Liver (tissue), 9 donors: Measurements from ENCODE around the gene PDGFD. TPM values are rescaled to one million over a fixed set of nuclear protein-coding genes. Genes with fewer than 3 reads are reported as not detected.

ENCODE experiments used
- DNase-seq: peaks from one replicate; pipeline ENCODE4 v3.0.0-alpha.2; 2017; ENCODE audit warnings: low spot score
- H3K27ac ChIP-seq, 2 donors: one replicate each; pipeline ENCODE4 v1.7.0; 2013; ENCODE audit warnings: inconsistent platforms in 2 of 2, low read length in 2 of 2, control low read depth in 1 of 2, low read depth in 1 of 2, mild to moderate bottlenecking in 1 of 2
- H3K27me3 ChIP-seq, 4 donors: one replicate each; pipeline versions ENCODE4 v1.6.1 to v1.7.0; 2013; ENCODE audit warnings: low read length in 3 of 4, inconsistent platforms in 1 of 4, mild to moderate bottlenecking in 1 of 4, moderate library complexity in 1 of 4; ENCODE audit not compliant: control insufficient read depth in 4 of 4, insufficient read depth in 4 of 4
- H3K36me3 ChIP-seq, 4 donors: one replicate each; pipeline versions ENCODE4 v1.6.1 to v1.7.0; 2013; ENCODE audit warnings: low read length in 3 of 4, mild to moderate bottlenecking in 3 of 4, low read depth in 1 of 4, moderate library complexity in 1 of 4; ENCODE audit not compliant: control insufficient read depth in 4 of 4, insufficient read depth in 3 of 4
- H3K4me1 ChIP-seq, 4 donors: one replicate each; pipeline versions ENCODE4 v1.6.1 to v1.7.0; 2013; ENCODE audit warnings: low read length in 3 of 4, mild to moderate bottlenecking in 3 of 4, moderate library complexity in 1 of 4; ENCODE audit not compliant: control insufficient read depth in 4 of 4, insufficient read depth in 4 of 4
- H3K4me3 ChIP-seq, 3 donors: one replicate each; pipeline versions ENCODE4 v1.6.1 to v1.7.0; 2013; ENCODE audit warnings: low read length in 3 of 3, control low read depth in 1 of 3, low read depth in 1 of 3, mild to moderate bottlenecking in 1 of 3
- H3K9ac ChIP-seq, 2 donors: one replicate each; pipeline ENCODE4 v1.7.0; 2013; ENCODE audit warnings: low read length in 2 of 2, mild to moderate bottlenecking in 2 of 2, moderate library complexity in 2 of 2, control low read depth in 1 of 2, low read depth in 1 of 2
- H3K9me3 ChIP-seq, 4 donors: one replicate each; pipeline versions ENCODE4 v1.6.1 to v1.7.0; 2013; ENCODE audit warnings: low read length in 3 of 4; ENCODE audit not compliant: control insufficient read depth in 4 of 4
- EGR1 ChIP-seq, 2 donors: IDR thresholded peaks; 2 replicates each; pipeline ENCODE4 v1.6.1; 2016 to 2018; ENCODE audit warnings: antibody characterized with exemption in 2 of 2, low read depth in 2 of 2
- HNF4A ChIP-seq, 2 donors: conservative IDR thresholded peaks; 2 replicates each; pipeline ENCODE4 v1.6.1; 2016; ENCODE audit warnings: antibody characterized with exemption in 2 of 2, mild to moderate bottlenecking in 2 of 2
- JUND ChIP-seq, 2 donors: IDR thresholded peaks; 2 replicates each; pipeline ENCODE4 v1.6.1; 2016; ENCODE audit warnings: antibody characterized with exemption in 2 of 2
- NR2F2 ChIP-seq: IDR thresholded peaks from 2 replicates; pipeline ENCODE4 v1.6.1; 2016; ENCODE audit warnings: antibody characterized with exemption
- RAD21 ChIP-seq, 2 donors: IDR thresholded peaks; 2 replicates each; pipeline ENCODE4 v1.6.1; 2016; ENCODE audit warnings: antibody characterized with exemption in 2 of 2, mild to moderate bottlenecking in 2 of 2
- SP1 ChIP-seq: IDR thresholded peaks from 2 replicates; pipeline ENCODE4 v1.6.1; 2018; ENCODE audit warnings: antibody characterized with exemption, mild to moderate bottlenecking
- YY1 ChIP-seq: IDR thresholded peaks from 2 replicates; pipeline ENCODE4 v1.6.1; 2016; ENCODE audit warnings: antibody characterized with exemption, mild to moderate bottlenecking
- WGBS: extraction: QIAGEN DNeasy Blood & Tissue Kit; methylation state at CpG from one replicate; pipeline ENCODE4 v1.1.7; 2013; 5-methylcytosine and 5-hydroxymethylcytosine counted together
- polyA plus RNA-seq, 2 donors: library from polyadenylated mRNA; stranded (reverse) in 1 of 2; unstranded in 1 of 2; fragments of 200-250 nt in 1 of 2; fragments of >200 nt in 1 of 2; fragmentation: Nextera tagmentation in 1 of 2; extraction: Ambion mirVana in 1 of 2; gene quantifications; one replicate each; pipeline versions ENCODE4 v1.2.1 to v1.2.3, GENCODE V29; 2013 to 2015
- total RNA-seq, 2 donors: library from RNA; depleted of rRNA; stranded (reverse); fragments of >200 nt; gene quantifications; one replicate each; pipeline ENCODE4 v1.2.3, GENCODE V29; 2014
- TF ChIP-seq, protein P1 (sequence below): IDR thresholded peaks from 2 replicates; pipeline ENCODE4 v1.6.1; 2016; ENCODE audit warnings: antibody characterized with exemption
- TF ChIP-seq, protein P2 (sequence below): IDR thresholded peaks from 2 replicates; pipeline ENCODE4 v1.6.1; 2016; ENCODE audit warnings: antibody characterized with exemption
- TF ChIP-seq, protein P3 (sequence below): IDR thresholded peaks from 2 replicates; pipeline ENCODE4 v1.6.1; 2016; ENCODE audit warnings: antibody characterized with exemption
- donor health status: healthy.
- donor health status: healthy.
- donor health status: healthy.
- donor health status: healthy.
- donor health status: healthy.

PDGFD gene
- total and polyA plus RNA-seq, 4 donors = 1.0 to 3.3 (median 2.1) TPM

DNA sequence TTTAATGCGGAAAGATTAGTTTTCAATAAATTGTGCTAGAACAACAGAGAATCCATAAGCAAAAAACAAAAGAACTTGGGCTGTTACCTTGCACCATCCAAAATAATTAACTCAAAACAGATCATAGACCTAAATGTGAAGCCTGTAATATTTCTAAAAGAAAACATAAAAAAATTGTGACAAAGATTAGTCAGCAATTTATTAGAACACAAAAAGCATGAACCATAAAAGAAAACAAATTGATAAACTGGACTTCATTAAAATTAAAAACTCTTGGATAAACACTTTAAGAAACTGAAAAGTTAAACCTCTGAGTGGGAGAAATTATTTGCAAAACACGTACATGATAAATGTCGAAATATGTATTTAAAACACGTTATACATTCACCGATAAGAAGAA is 106.0 kb downstream of the PDGFD start:
- Histone ChIP-seq H3K27me3 (no peaks in the 10 kb centered on the region), H3K9ac (no peak overlapping the region), H3K9me3 (no peaks in the 10 kb centered on the region), H3K27ac (no peak overlapping the region), H3K4me3 (no peak overlapping the region), H3K36me3 (no peaks in the 10 kb centered on the region), H3K4me1 (no peaks in the 10 kb centered on the region)
- WGBS = 88% methylated on average over 5 of the region's 5 CpGs
- TF ChIP-seq HNF4A (conservative IDR thresholded peaks at IDR 0.05) (no peak), YY1 (no peak)
- TF ChIP-seq, protein P1, sequence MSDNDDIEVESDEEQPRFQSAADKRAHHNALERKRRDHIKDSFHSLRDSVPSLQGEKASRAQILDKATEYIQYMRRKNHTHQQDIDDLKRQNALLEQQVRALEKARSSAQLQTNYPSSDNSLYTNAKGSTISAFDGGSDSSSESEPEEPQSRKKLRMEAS = no peak
- TF ChIP-seq, protein P2, sequence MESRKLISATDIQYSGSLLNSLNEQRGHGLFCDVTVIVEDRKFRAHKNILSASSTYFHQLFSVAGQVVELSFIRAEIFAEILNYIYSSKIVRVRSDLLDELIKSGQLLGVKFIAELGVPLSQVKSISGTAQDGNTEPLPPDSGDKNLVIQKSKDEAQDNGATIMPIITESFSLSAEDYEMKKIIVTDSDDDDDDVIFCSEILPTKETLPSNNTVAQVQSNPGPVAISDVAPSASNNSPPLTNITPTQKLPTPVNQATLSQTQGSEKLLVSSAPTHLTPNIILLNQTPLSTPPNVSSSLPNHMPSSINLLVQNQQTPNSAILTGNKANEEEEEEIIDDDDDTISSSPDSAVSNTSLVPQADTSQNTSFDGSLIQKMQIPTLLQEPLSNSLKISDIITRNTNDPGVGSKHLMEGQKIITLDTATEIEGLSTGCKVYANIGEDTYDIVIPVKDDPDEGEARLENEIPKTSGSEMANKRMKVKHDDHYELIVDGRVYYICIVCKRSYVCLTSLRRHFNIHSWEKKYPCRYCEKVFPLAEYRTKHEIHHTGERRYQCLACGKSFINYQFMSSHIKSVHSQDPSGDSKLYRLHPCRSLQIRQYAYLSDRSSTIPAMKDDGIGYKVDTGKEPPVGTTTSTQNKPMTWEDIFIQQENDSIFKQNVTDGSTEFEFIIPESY = no peak
- TF ChIP-seq, protein P3, sequence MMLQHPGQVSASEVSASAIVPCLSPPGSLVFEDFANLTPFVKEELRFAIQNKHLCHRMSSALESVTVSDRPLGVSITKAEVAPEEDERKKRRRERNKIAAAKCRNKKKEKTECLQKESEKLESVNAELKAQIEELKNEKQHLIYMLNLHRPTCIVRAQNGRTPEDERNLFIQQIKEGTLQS = no peak
- DNase-seq = no peak

DNA sequence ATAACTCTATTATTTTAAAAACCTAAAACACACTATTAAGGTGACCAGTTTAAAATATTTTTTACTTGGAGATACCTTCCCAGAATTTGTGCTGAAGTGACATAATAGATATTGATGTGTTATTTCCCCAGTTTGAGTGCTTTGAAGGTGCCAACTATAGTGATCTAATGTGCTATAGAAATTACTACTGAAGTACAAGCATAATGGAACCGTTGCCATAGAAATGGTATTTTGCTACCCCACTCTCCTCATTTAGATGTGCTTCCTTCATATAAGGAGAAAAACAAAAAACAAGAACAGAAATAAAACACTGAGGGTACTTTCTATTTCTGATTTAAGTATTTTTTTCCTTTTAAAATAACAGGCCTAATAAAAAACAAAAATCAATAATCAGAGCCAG is 108.4 kb downstream of the PDGFD start:
- Histone ChIP-seq H3K27ac (no peak overlapping the region), H3K9me3 (no peaks in the 10 kb centered on the region), H3K4me3 (no peak overlapping the region), H3K27me3 (no peaks in the 10 kb centered on the region), H3K9ac (no peak overlapping the region), H3K4me1 (no peaks in the 10 kb centered on the region), H3K36me3 (no peaks in the 10 kb centered on the region)
- no peak for DNase-seq
- WGBS = 90% methylated on average over 1 of the region's 1 CpG
- TF ChIP-seq, protein P2 = no peak
- TF ChIP-seq, protein P3 = no peak
- TF ChIP-seq EGR1 (IDR thresholded peaks at IDR 0.05; ENCODE audit: low read depth in 2 of 2) (no peak), SP1 (no peak), JUND (IDR thresholded peaks at IDR 0.05) (no peak), RAD21 (IDR thresholded peaks at IDR 0.05) (no peak), NR2F2 (no peak)

DNA sequence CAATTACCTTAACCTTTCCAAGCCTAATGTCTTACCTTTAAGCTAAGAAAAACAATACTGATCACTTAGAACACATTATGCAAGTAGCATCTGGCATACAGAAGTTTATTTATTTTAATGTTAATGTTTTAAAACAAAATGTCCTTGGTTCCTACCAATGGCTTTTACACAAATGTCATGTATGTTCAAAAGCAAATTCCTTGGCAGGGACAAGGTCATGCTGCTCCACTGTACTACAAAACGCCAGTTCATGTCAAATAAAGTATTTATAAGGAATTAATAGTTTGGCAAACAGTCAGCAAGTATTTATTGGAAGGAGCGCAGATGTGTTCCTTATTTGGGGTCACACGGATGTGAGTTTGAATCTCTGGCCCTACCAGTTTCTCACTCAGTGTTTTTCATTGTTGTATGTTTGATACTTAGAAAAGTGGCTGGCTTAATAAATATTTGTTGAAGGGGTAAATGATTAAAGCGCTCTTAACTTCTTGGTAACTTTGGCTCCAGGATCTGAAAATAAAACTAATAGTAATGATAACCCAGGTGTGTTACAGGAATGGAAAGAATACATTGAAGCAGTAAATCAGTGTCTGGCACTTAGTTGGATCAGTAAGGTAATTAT is 108.9 kb downstream of the PDGFD start:
- DNase-seq = no peak
- no peak for TF ChIP-seq YY1
- TF ChIP-seq RAD21 (IDR thresholded peaks at IDR 0.05) = no peak
- TF ChIP-seq HNF4A (conservative IDR thresholded peaks at IDR 0.05) = no peak

More for the DNA sequence above, 108.9 kb downstream of the PDGFD start:
- H3K27me3 ChIP-seq = no peaks in the 10 kb centered on the region
- no peak overlapping the region for H3K4me3 ChIP-seq
- no peaks in the 10 kb centered on the region for H3K36me3 ChIP-seq
- H3K4me1 ChIP-seq = no peaks in the 10 kb centered on the region
- no peaks in the 10 kb centered on the region for H3K9me3 ChIP-seq
- WGBS = 63% methylated on average over 4 of the region's 4 CpGs
- H3K27ac ChIP-seq = no peak overlapping the region
- no peak overlapping the region for H3K9ac ChIP-seq
